ENCODE measurements around the gene PPM1B.

PPM1B gene

DNA sequence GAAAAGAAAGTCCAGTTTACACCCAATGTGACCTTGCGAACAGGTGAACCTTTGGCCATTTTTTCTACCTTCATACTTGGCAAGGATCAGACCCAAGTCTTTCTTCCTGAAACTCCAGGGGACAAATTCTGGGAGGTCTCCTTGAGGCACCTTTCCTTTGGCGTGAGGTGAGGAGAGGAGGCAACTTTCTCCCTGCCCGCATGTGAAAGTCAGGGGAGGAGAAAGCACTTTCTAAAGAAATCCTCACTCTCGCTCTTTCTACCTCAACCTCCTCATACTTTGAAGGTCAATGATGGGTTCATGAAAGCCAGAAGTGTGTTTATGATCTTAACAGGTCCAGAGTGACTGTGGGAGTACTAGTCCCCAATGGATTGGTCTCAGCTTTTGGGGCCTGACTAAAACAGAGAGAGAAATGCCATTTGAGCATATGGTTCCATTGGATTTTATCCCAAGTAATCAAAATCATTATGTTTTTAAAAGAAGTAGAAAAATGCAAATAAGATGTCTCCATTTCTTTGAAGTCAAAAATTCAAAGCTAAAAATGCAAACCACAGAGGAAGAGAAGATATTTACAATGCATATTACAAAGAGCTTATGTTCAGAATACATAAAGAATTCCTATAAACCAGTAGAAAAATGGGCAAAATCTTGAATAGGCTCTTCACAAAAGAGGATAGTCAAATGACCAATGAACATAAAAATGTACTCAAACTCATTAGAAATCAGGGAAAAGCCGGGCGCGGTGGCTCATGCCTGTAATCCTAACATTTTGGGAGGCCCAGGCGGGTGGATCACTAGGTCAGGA, 15.6 kb upstream of the PPM1B start:
- Histone ChIP-seq H3K9me3 (ENCODE audit: control insufficient read depth, low read length) (no peaks in the 10 kb centered on the region), H3K27ac (no peak overlapping the region), H3K4me3 (ENCODE audit: low read depth, low read length) (no peak overlapping the region), H3K9ac (no peak overlapping the region), H2AFZ (no peak overlapping the region), H3K4me1 (no peaks in the 10 kb centered on the region), H3K36me3 (ENCODE audit: control insufficient read depth, insufficient read depth, low read length) (no peaks in the 10 kb centered on the region), H3K27me3 (ENCODE audit: control insufficient read depth, insufficient read depth, low read length) (no peaks in the 10 kb centered on the region), H3K79me2 (no peaks in the 10 kb centered on the region), H3K4me2 (ENCODE audit: low read length) (no peak overlapping the region)
- TF ChIP-seq, protein P1, sequence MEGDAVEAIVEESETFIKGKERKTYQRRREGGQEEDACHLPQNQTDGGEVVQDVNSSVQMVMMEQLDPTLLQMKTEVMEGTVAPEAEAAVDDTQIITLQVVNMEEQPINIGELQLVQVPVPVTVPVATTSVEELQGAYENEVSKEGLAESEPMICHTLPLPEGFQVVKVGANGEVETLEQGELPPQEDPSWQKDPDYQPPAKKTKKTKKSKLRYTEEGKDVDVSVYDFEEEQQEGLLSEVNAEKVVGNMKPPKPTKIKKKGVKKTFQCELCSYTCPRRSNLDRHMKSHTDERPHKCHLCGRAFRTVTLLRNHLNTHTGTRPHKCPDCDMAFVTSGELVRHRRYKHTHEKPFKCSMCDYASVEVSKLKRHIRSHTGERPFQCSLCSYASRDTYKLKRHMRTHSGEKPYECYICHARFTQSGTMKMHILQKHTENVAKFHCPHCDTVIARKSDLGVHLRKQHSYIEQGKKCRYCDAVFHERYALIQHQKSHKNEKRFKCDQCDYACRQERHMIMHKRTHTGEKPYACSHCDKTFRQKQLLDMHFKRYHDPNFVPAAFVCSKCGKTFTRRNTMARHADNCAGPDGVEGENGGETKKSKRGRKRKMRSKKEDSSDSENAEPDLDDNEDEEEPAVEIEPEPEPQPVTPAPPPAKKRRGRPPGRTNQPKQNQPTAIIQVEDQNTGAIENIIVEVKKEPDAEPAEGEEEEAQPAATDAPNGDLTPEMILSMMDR (IDR thresholded peaks at IDR 0.05): no peak

DNA sequence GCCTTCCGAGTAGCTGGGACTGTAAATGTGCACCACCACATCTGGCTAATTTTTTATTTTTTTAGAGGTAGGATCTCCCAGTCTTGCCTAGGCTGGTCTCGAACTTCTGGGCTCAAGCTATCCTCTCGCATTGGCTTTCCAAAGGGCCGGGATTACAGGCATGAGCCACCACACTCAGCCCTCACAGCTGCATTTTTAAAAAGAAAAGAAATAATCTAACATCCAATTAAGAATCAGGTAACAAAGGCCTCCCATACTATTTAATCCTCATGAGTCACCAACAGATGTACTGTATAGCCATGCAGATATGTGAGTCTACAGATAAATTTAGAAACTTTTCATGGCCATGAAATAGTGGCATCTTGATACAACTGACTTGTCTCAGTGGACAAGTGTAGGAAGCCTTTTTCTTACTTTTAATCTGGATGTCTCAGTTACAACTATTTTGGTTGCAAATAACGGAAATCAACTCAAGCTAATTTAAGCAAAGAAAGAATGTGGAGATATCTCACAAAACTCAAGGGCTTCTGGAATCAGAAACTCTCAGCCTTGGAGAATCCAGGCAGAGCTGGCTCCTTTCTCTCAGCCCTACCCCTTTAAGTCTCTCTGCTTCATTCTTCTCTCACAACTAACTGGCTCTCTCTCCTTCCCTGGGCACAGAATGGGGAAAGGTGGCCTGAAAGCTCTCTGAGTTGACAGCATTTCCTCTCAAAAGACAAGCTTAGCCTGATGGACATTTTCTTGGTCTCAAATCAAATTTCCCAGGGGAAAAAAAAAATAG, 12.8 kb upstream of the PPM1B start:
- Histone ChIP-seq H3K27me3 (ENCODE audit: control insufficient read depth, insufficient read depth, low read length) (no peaks in the 10 kb centered on the region), H3K36me3 (ENCODE audit: control insufficient read depth, insufficient read depth, low read length) (no peaks in the 10 kb centered on the region), H3K27ac (no peak overlapping the region)

DNA sequence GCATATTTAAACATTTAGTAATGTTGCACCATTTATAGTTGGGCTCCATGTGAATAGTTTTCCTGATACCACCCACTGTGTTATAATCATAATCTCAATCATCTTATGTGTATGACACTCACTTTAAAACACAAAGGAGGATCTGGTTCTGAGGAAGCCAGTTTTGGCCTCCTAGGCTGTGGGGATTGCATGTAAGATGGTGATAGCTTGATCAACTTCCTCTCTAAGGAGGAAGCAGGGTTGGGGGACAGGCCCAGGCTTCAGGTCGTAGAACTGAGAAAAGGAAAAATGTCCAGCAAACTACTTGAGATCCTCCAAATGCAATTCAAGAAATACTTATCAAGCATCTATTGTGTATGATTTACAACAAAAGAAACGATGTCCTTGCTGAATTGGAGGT, 4.9 kb upstream of the PPM1B start:
- Histone ChIP-seq H3K9me3 (ENCODE audit: control insufficient read depth, low read length) (no peaks in the 10 kb centered on the region), H3K4me3 (ENCODE audit: low read depth, low read length) (no peak overlapping the region), H3K36me3 (ENCODE audit: control insufficient read depth, insufficient read depth, low read length) (no peaks in the 10 kb centered on the region), H3K27me3 (ENCODE audit: control insufficient read depth, insufficient read depth, low read length) (no peaks in the 10 kb centered on the region), H3K9ac (no peak overlapping the region), H3K4me2 (ENCODE audit: low read length) (no peak overlapping the region), H2AFZ (no peak overlapping the region), H3K27ac (no peak overlapping the region), H3K4me1 (no peaks in the 10 kb centered on the region), H3K79me2 (no peaks in the 10 kb centered on the region)
- TF ChIP-seq, protein P1 (IDR thresholded peaks at IDR 0.05): no peak

More for the DNA sequence above, 12.8 kb upstream of the PPM1B start:
- TF ChIP-seq, protein P1 (IDR thresholded peaks at IDR 0.05): no peak
- no peak overlapping the region for H3K4me2 ChIP-seq (ENCODE audit: low read length)
- no peaks in the 10 kb centered on the region for H3K4me1 ChIP-seq
- peak overlapping the region; percentile 49 for H2AFZ ChIP-seq
- H3K79me2 ChIP-seq: no peaks in the 10 kb centered on the region
- no peak overlapping the region for H3K9ac ChIP-seq
- no peaks in the 10 kb centered on the region for H3K9me3 ChIP-seq (ENCODE audit: control insufficient read depth, low read length)
- H3K4me3 ChIP-seq (ENCODE audit: low read depth, low read length): no peak overlapping the region

DNA sequence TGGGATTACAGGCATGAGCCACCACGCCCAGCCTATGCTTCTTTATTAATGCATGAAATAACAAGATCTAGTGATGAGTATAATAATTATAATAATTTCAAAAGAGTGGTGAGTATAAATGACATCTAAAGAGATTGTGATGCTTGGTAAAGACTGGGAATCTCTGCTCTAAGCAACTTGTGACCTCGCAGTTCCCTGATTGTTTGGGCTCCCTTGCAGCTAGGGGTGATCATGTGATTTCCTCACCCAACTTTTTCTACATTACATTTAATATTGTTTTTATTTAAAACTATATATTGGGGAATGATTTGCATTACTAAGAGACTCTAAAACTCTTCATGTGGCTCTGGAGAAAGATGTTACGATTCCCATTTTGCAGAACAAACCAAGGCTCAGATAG, 4.1 kb upstream of the PPM1B start:
- H3K4me3 ChIP-seq (ENCODE audit: low read depth, low read length): no peak overlapping the region
- H3K27ac ChIP-seq: no peak overlapping the region
- TF ChIP-seq, protein P1 (IDR thresholded peaks at IDR 0.05): no peak
- no peaks in the 10 kb centered on the region for H3K27me3 ChIP-seq (ENCODE audit: control insufficient read depth, insufficient read depth, low read length)
- H3K36me3 ChIP-seq (ENCODE audit: control insufficient read depth, insufficient read depth, low read length): no peaks in the 10 kb centered on the region
- no peaks in the 10 kb centered on the region for H3K9me3 ChIP-seq (ENCODE audit: control insufficient read depth, low read length)
- no peaks in the 10 kb centered on the region for H3K4me1 ChIP-seq
- no peak overlapping the region for H3K4me2 ChIP-seq (ENCODE audit: low read length)
- no peaks in the 10 kb centered on the region for H3K79me2 ChIP-seq
- H2AFZ ChIP-seq: no peak overlapping the region
- H3K9ac ChIP-seq: no peak overlapping the region

Measured in parathyroid adenoma (tissue), 2 donors.